GM19372 (cell line): ENCODE data around the gene BICDL2.

Experiments
- ATAC-seq: cut with Tn5 transposase; IDR thresholded peaks from one replicate; pipeline ENCODE4 v1.9.1; 2021; ENCODE audit warnings: mild to moderate bottlenecking, low read depth, moderate library complexity; ENCODE audit not compliant: unreplicated experiment

Gene BICDL2

DNA sequence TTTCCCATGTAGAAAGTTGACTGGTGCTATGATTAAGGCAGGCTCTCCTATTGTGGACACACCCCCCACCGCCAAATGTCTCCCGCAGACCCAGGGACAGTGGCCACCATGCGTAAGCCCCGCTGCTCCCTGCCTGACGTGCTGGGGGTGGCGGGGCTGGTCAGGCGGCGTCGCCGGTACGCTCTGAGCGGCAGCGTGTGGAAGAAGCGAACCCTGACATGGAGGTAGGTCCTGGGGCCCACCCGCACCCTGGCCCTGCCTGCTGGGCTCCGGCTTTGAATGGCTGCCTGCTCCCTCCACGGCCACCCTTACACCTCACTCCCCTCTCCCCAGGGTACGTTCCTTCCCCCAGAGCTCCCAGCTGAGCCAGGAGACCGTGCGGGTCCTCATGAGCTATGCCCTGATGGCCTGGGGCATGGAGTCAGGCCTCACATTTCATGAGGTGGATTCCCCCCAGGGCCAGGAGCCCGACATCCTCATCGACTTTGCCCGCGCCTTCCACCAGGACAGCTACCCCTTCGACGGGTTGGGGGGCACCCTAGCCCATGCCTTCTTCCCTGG, 13.3 kb upstream of the BICDL2 start:
- ATAC-seq: no peak

DNA sequence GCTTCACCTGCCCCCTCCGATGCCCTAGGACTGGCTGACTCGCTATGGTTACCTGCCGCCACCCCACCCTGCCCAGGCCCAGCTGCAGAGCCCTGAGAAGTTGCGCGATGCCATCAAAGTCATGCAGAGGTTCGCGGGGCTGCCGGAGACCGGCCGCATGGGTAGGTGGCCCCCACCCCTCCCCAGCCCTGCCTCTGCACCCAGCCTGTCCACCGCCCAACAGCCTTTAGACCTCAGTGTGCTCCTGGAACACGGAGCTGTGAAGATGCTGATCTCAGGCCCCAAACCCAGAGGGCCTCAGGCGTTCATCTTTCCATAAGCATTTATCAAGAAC, 10.6 kb upstream of the BICDL2 start:
- ATAC-seq: no peak

DNA sequence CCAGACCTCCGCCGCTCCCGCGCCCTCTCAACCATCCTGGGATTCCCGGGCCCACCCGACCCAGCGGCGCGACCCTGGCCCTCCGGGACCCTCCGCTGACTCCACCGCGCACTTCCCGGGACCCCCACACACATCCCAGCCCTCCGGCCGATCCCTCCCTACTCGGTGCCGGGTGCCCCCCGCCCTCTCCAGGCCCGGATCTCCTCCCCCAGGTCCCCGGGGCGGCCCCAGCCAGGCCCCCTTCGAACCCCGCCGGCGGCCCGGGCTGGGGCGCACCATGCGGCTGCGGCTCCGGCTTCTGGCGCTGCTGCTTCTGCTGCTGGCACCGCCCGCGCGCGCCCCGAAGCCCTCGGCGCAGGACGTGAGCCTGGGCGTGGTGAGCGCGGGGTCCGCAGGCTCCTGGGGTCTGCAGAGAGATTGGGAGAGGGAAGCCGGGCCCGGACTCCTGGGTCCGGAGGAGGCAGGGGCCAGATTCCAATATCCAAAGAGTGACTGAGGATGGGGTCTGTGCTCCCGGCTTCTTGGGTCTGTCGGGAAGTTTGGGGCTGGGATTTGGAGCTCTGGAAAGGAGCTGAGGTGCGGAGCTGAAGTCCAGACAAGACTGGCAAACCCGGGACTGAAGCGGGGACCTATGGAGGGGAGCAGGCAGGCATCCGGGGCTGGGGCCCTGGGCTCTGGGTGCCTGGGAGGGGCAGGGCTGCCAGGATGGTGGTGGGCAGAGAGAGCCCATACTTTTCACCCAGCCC, 10.1 kb upstream of the BICDL2 start:
- ATAC-seq: no peak

DNA sequence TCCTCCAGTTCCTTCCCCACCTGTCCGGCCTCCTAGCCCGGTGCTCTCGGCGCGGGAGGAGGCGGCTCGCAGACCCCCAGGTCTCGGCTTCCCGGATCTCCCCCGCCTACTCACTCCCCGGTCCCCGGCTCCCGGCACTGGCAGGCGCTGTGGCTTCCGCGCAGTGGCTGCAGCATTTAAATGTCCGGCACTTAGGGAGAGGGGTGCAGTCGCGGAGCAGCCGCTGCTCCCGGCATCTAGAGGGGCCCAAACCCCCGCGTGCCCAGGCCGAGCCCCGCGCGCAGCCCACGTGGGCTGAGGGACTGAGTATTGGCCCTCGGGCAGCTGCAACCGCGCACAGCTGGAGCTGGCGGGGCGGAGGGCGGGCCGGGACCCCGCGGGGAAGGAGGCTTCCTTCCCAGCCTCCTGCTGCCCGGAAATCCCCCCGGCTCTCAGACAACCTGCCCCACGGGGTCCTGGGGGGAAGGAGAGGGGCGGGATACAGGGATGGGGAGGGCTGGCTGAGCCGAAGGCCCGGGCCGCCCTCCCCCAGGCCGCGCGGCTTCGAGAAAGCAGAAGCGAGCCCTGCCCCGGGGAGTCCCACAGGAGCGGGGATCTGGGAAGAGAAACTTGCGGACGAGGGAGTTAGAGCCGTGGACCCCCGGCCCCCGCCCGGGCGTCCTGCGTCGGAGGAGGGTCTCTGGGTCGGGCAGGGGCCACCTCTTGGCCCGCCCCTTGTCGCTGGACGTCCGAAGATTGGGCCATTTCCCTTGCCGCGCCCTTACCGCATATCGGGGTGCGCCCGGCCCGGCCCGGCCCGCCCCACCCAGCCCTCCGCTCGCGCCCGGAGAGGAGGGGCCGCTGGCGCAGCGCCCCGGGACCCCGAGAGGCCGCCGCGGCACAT, 9.3 kb upstream of the BICDL2 start, which contains the start of gene MMP25:
Gene MMP25, plus strand, starts transcription at position 804 of the 883 bp plus-strand sequence. CDS start 357 bp downstream, outside the sequence.
- no peak for ATAC-seq

DNA sequence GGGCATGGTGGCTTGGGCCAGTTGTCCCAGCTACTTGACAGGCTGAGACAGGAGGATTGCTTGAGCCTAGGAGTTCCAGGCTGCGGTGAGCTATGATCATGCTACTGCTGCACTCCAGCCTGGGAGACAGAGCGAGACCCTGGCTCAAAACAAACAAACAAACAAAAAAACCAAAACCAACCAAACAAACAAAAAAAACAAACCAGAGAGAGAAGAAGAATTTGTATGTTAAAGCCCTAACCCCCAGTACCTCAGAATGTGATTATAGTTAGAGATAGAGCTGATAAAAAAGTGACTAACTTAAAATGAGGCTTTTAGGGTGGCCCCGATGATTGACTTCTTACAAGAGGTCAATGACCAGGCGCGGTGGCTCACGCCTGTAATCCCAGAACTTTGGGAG, 8.0 kb upstream of the BICDL2 start:
- ATAC-seq: no peak

DNA sequence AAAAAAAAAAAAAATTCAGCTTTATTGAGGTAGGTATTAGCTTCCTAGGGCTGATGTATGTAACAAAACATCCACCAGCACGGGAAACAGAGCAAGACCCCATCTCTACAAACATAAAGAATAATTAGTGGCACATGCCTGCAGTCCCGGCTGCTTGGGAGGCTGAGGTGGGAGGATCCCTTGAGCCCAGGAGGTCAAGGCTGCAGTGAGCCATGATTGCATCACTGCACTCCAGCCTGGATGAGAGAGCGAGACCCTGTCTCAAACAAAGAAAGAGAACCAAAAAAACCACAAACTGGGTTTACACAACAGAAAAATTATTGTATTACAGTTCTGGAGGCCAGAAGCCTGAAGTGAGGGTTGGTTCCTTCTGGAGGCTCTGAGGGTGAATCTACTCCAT, 5.6 kb upstream of the BICDL2 start:
- ATAC-seq: no peak

DNA sequence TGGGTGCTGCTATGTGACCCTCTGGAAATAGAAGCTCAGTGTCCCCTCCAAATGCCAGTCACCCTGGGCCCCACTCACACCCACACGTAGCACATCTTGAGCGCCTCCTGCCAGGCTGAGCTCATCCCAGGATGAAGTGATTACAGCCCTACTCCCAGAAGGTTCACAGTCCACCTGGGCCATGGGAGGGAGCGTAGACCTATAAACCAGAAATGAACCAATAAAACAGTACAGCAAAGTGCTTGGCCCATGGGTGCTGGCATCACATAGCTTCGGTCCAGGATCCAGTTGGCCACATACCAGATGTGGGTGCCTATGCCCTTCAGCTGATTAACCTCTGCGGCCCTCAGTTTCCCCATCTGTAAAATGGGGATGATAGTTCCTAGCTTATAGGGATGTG, 2.2 kb upstream of the BICDL2 start:
- ATAC-seq: no peak

DNA sequence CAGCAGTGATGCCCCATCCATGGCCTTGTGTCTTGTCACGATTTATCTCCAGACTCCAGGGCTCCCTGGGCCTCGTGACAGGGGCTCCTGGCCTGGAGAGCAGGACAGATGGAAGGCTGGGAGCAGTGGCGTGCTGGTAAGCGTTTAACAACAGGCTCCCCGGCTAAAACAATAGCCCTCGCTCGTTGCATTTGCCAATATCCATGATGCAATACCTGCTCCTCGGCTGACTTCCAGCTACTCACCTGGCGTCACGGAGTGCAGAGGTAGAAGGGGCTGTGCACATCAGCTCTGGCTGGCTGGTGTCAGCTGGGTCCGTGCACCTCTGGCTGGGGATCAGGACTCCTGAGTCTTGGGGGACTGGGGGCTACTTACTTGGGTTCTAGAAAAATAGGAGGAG, 1.5 kb upstream of the BICDL2 start:
- ATAC-seq: no peak

DNA sequence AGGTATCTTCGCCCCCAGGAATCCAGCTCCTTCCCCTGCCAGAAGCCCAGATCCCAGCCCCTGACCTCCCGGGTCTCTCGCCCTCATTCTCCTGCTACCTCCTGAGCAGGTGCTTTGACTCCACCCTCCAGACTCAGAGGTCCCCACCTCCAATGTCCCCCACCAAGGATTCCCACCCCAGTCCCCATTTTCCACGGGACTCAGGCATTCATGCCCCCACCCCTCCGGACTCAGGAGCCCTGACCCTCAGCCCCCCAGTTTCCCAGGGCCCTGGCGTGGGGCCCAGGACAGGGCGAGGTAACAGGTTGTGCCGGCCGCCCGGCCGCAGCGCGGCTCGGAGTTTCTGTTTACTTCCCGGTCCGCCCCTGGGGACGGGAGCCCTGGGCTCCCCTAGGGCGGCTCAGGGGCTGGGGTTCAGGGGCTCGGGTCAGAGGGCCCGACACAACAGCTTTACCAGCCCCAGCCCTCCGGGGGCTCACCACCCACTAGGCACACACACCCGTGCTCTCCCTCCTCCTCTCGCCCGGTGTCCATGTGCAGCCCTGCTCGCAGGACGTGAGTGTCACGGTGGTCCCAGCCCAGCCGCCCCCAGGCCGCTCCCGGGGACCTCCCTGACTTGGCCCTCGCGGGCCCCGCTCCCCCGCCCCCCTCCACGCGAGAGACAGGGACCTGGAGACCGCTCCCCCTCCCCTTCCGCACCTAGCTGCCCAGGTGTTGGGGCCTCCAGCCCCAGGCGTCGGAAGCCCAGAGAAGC, 595 bp downstream of the BICDL2 start:
- no peak for ATAC-seq

DNA sequence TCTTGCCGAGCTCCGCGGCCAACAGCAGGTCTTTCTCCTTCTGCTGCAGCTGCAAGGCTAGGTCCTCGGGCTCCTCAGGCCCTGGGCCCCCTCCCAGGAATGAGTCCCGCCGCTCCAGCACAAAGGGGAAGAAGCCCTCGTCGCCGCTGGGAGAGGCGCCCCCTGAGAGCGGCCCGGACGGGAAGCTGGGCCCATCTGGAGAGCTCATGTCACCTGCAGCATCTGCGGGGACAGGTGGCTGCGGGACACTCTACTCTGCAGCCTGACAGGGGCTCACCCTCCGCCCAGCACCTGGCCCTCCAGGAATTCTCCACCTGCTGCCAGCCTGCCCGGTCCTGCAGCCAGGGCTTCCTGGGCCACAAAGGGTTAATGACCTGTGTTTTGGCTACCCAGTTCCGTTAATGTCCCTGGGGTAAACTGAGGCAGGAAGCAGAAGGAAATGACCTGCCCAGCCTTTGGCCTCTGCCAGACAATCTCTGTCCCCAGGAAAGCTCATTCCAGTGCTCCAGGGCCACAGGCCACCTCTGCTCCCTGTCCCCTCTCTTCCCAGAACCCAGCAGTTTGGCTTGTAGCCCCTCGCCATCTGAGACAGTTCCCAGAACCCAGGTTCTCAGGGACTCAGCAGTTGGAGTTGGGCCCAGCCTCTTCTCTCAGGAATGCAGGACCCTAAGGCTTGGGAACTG, 1.3 kb downstream of the BICDL2 start:
- ATAC-seq: no peak

DNA sequence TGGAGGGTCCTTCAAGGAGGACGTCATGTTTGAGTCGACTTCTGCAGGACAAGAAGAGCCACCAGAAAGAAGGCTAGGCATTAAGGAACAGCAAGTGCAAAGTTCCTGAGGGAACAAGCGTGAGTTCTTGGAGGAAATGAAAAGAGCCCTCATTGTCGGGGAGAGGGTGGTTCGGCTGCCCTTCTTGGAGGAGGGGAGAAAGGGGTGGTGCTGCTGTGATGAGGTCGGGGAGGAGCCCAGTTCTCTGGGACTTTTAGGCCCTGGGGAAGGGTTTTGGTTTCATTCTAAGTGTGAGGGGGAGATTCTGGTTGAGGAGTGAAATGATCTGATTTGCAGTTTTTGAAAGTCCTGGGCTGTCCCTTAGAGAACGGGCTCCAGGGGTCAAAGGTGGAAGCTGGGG, 4.1 kb downstream of the BICDL2 start:
- no peak for ATAC-seq

DNA sequence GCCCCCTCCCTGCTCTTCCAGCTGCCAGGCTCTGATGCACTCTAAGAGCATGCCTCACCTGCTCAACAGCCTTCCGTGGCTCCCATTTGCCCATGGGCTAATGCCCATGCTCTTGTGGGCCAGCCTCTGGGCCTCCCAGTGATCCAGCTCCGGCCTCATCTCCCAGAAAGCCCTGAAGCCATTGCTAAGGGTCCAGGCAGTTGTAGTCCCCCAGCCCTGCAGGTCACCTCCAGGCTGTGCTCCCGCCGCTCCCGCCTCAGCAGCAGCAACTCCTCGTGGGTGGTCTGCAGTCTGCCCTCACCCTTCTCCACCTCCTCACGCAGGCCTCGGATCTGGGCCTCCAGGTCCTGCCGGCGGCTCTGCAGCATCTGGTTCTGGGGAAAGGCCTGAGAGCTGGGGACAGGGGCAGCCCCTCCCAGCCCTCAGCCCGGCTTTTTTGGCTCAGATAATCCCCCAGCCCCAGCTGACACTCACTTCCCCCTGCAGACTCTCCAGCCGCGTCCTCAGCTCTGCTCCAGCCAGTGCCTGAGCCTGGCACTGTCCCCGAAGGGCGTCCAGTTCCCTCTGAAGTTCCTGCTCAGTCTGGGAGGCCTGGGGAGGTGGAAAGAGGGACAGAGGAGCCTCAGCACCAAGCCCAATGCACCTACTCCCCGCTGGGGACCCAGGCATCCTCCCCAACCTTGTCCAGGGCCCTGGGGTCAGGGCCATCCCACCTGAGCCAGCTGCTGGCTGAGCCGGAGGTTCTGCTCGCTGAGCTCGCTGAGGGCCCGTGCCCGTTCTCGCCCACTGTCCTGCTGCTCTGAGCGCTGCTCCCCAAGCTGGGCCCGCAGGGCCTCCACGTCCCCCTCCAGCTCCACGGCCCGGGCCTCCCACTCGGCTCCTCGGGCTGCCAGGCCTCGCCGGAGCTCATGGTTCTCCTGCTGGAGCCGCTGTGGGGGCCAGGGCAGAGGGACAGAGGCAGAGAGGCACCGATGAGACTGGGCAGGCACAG, 6.2 kb downstream of the BICDL2 start:
- ATAC-seq: no peak

DNA sequence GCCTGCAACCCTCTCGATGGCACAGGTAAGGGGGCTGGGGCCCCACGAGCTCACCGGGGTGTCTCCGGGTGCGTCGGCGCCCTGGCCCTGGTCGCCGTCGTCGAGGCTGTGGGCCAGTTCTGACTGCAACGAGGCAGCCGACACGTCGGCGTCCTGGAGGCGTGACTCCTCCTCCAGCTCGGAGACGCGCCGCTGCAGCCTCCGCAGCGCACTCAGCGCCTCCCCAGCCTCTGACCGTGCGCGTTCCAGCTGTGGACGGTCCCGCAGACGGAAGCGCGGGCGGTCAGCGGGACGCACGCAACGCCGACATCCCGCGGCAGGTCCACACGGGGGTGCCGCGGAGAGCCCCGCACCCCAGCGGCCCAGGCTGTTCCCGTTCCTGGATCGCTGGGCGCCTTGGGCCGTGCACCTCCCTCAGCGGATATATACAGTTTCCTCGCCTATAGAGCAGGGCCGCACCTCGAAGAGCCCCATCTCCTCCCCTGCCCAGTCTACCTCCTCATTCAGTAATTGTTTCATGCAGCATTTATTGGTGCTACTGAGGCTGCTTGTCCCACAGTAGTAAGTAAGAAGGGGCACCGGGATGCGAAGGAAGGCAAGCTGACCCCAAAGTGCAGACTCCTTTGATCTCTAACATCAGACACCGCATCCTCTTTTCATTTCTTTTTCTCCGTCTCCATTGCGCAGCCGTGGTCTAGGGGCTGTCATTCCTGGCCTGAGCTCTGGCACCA, 7.1 kb downstream of the BICDL2 start:
- ATAC-seq: no peak

DNA sequence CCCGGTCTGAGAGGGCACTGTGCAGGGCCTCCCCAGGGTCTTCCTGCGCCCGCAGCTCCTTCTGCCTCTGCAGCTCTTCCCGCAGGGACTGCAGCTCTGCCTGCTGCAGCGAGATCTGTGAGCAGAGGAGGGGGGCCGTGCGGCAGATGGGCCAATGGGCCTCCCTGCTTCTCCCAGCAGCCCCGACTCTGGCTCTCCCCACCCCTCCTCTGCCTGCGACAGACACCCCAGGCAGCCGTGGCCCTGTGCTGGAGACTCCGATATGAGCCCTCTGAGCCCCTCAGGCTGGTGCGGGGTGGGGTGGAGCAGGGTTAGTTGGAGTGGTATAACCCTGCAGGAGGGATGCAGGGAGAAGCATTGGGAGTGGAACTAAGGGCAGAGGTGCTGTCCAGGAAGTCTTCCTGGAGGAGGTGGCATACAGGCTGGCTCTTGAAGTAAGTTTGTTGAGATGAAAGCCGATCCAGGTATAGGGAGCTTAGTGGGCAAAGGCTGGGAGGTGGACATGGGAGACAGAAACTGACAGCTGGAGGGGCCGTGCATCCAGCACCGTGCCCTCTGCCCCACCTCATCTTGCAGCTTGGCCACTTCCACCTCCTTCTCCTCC, 7.9 kb downstream of the BICDL2 start:
- no peak for ATAC-seq

DNA sequence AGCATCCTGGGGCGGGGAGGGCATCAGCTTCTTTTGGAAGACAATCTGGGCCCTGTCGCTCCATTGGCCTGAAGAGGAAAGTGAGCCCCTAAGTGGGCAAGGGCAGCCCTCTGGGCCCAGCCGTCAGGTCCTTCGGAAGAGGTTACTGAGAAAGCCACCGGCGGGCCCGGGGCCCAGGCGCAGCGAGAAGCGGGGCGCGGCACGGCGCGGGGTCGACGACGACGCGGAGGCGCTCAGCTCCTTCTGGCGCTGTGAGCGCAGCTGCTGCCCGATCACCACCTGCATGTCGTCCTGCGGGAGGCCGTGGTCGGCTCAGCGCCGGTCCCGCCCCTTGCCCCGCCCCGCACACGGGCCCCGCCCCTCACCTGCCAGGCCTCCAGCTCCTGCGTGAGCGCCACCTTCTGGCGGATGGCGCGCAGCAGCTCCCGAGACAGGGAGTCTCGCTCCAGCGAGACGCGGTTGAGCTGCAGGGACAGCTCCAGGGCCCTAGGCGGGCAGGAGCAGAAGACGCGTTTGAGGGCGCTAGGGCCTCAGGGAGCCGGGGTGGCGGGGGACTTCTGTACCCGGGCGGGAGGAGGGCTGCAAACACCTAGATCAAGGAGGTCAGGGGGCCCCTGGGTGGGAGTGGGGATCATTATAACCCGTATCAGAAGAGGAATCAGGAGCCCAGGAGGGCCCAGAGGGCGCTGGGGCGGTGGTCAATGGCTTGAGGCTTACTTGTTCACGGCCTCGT, 8.6 kb downstream of the BICDL2 start:
- no peak for ATAC-seq

DNA sequence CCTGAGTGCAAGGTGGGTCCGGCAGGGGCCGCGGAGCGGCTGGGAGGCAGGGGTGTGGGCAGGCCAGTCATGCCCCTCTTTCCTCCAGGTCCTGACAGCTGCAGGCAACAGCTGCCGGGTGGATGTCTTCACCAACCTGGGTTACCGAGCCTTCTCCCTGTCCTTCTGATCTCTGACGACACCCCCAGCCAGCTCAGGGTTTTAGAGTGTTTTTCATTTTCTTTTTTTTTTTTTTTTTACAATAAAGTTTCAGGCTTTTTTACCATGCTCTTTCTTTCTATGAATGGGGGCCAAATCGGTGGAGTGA, 9.3 kb downstream of the BICDL2 start:
- ATAC-seq: no peak

DNA sequence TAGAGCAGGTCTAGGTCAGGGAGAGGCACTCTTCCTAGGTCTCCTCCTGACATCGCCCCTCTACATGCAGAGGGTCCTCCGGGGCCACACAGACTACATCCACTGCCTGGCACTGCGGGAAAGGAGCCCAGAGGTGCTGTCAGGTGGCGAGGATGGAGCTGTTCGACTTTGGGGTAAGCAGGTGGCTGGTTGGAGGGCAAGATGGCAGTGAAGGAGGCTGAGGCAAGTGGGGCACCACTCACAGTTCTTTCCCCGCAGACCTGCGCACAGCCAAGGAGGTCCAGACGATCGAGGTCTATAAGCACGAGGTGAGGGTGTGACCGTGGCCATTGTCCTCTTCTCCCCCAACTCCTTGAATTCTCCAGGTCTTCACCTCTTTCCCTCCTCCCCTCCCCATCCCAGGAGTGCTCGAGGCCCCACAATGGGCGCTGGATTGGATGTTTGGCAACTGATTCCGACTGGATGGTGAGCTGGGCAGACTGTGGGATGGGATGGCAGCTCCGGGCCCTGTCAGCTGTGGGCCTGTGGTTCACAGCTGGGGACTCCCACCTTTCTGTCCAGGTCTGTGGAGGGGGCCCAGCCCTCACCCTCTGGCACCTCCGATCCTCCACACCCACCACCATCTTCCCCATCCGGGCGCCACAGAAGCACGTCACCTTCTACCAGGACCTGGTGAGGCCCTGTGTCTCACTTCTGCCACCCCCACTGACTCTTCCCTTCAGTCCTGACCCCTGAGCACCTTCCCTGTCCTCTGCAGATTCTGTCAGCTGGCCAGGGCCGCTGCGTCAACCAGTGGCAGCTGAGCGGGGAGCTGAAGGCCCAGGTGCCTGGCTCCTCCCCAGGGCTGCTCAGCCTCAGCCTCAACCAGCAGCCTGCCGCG, 9.9 kb downstream of the BICDL2 start:
- ATAC-seq: no peak
